ENCODE data around the gene RANBP1.
A peak's percentile ranks its signal among the peaks of the same experiment; 100 is the strongest.

The RANBP1 gene

DNA sequence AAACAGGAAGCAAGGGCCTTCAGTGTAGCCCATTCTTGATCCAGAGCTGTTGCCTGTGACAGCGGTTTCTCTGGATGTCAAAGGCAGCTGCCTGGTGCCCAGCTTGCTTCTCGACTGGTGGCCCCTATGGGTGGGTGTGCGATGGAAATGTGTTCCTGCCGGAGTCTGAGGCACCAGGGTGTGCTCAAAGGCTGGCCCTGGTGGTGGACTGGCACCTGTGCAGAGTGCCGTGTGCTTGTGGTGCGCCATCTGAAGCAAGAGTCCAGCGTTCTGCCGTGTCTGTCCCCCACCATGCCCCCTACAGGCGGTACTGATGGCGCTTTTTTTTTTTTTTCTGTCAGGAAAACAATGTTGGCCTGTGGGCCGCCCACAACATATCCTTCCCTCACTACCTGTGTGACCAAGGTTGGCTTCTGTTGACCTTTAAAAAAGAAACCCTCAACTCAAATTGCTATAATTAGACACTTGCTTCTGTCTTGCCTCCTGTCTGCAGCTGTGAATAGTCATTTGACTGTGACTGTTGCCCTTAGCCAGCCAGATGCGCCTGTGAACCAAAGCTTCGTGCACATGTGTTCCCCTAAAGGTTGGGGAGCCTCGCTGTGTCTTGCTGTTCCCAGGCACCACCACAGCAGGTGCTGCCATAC lies 4.7 kb upstream of the RANBP1 start:
- Histone ChIP-seq H3K27me3 (ENCODE audit: low read depth, low read length) (no peaks in the 10 kb centered on the region), H3K36me3 (ENCODE audit: control insufficient read depth in 1 of 2, insufficient read depth in 2 of 2, low read length in 2 of 2) (peaks cover 33 to 88% of the 10 kb centered on the region in 2 donors), H3K4me3 (ENCODE audit: low read depth in 1 of 2, low read length in 2 of 2) (no peak overlapping the region), H3K4me1 (ENCODE audit: control insufficient read depth in 1 of 2, insufficient read depth in 2 of 2, low read length in 2 of 2) (peaks cover 0 to 10% of the 10 kb centered on the region in 2 donors), H3K27ac (ENCODE audit: low read length) (no peak overlapping the region), H3K9me3 (ENCODE audit: control insufficient read depth in 1 of 2, low read length in 2 of 2) (no peaks in the 10 kb centered on the region)

DNA sequence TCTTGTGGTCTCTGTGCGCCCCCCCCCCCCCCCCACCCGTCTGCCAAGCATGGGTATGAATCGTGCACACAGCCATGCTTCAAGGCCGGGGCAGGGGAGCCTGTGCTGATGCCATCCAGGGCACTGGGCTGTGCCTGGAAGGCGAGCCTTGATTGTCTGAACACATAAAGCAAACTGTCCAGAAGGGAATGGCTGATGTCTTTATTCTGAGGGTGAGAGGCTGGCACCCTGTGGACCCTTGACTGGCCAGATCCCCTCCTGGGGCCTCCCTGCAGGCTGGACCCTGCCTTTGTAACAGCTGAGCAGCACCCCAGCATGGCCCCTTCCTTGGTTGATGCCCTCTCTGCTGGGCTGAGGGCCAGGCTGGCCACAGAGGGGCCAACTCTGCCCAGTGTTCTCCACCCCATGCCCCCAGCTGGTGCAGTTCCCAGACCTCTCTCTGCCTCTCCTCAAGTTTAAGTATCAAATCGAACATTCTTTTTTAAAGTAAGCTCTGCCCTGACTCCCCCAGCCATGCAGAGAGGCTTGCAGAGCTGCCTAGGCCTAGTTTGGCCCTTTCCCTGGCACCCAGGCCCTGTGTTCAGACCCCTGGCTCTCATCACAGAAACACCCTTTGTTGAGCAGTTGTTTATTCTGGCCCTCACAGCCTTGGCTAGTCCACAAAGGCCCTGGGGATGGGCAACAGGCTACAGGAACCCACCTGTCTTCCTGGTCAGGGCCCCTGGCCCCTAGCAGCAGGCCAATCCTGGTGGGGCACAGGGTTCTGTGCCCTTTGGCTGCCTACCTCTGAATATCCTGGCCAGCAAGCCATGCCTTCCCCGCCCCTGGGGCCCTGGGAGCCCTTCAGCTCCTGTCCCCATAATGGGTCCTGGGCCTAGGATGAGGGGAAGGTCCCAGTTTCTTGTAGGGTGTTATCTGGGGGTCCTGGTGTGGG lies 3.9 kb upstream of the RANBP1 start:
- Histone ChIP-seq H3K27ac (ENCODE audit: low read length) (no peak overlapping the region), H3K9me3 (ENCODE audit: control insufficient read depth in 1 of 2, low read length in 2 of 2) (no peaks in the 10 kb centered on the region), H3K4me1 (ENCODE audit: control insufficient read depth in 1 of 2, insufficient read depth in 2 of 2, low read length in 2 of 2) (peaks cover 0 to 14% of the 10 kb centered on the region in 2 donors), H3K27me3 (ENCODE audit: low read depth, low read length) (no peaks in the 10 kb centered on the region), H3K36me3 (ENCODE audit: control insufficient read depth in 1 of 2, insufficient read depth in 2 of 2, low read length in 2 of 2) (peaks cover 25 to 80% of the 10 kb centered on the region in 2 donors), H3K4me3 (ENCODE audit: low read depth in 1 of 2, low read length in 2 of 2) (no peak overlapping the region)

DNA sequence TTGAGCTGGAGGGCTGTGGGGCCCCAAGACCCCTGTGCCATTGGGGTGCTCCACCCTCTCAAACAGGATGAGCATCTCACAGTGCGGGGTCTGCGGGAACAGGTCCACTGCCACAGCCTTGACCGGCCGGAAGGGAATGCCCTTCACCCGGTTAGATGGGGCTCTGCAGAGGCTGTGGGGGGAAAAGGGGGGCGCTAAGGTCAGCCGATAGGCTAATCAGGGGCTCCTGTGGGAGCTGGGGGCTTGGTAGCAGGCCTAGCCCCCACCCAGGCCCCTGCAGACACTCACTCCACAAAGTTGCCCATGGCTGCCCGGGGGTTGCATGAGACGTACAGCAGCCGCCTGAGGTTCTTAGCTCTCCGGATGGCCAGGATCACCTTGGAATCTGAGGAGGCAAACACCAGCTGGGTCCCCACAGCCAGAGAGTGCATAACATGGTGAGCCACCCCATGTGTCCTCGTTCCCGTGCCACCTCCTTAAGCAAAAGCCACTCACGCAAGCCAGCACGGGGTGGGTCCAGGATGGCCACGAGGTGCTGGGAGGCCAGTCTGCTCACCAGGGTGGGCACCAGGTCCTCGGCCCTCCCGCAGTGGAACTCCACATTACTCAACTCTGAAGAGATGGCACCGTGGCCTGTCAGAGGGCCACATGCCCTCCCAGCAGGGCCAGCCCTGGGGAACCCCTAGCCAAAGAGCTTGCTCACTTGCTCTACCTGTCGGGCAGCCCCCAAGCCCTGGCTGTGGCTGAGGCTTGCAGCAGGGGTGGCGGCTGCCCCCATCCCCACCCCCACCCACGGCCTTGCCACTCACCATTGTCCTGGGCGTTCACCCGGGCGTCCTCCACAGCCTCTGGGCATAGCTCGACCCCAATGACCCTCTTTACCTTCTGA lies 3.0 kb upstream of the RANBP1 start:
- no peak overlapping the region for H3K27ac ChIP-seq (ENCODE audit: low read length)
- H3K36me3 ChIP-seq (ENCODE audit: control insufficient read depth in 1 of 2, insufficient read depth in 2 of 2, low read length in 2 of 2): peaks cover 16 to 71% of the 10 kb centered on the region in 2 donors
- H3K4me3 ChIP-seq (ENCODE audit: low read depth in 1 of 2, low read length in 2 of 2): no peak overlapping the region
- peaks cover 0 to 16% of the 10 kb centered on the region in 2 donors for H3K4me1 ChIP-seq (ENCODE audit: control insufficient read depth in 1 of 2, insufficient read depth in 2 of 2, low read length in 2 of 2)
- H3K27me3 ChIP-seq (ENCODE audit: low read depth, low read length): no peaks in the 10 kb centered on the region
- no peaks in the 10 kb centered on the region for H3K9me3 ChIP-seq (ENCODE audit: control insufficient read depth in 1 of 2, low read length in 2 of 2)

DNA sequence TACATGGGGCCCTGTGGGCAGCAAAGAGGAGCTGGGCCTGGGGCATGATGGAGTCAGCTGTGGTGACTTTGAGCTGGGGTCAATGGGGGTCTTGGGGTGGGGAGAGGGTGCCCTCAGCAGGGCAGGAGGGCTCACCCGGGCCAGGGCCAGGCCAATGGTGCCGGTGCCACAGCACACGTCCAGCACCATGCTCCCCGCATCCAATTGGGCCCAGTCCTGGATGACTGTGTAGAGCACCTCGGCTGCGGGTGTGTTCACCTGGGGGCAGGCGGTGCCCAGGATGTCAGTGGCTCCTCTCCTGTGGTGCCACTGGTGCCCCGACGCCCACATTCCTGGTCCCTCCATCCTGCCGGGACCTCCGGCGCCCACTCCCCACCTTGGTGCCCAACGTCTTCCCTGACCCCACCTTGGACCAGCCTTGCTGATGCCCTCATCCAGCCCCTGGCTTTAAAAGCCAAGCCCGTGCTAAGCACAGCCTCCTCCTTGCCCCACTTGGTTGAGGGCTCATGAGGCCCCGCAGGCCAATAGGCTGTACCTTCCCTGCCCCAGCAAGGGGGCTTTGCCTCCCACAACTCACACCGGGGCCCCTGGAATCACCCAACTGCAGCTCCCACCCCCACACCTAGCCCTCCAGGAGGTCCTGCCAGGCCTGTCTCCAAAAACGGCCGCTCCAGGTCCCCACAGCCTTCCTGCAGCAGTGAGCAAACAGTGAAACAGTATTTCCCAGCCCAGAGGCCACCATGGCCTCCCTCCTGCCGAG lies 2.2 kb upstream of the RANBP1 start:
- Histone ChIP-seq H3K27ac (ENCODE audit: low read length) (no peak overlapping the region), H3K4me3 (ENCODE audit: low read depth in 1 of 2, low read length in 2 of 2) (no peak overlapping the region), H3K9me3 (ENCODE audit: control insufficient read depth in 1 of 2, low read length in 2 of 2) (no peaks in the 10 kb centered on the region), H3K36me3 (ENCODE audit: control insufficient read depth in 1 of 2, insufficient read depth in 2 of 2, low read length in 2 of 2) (peaks cover 8 to 62% of the 10 kb centered on the region in 2 donors), H3K4me1 (ENCODE audit: control insufficient read depth in 1 of 2, insufficient read depth in 2 of 2, low read length in 2 of 2) (peaks cover 6 to 24% of the 10 kb centered on the region in 2 donors), H3K27me3 (ENCODE audit: low read depth, low read length) (no peaks in the 10 kb centered on the region)

DNA sequence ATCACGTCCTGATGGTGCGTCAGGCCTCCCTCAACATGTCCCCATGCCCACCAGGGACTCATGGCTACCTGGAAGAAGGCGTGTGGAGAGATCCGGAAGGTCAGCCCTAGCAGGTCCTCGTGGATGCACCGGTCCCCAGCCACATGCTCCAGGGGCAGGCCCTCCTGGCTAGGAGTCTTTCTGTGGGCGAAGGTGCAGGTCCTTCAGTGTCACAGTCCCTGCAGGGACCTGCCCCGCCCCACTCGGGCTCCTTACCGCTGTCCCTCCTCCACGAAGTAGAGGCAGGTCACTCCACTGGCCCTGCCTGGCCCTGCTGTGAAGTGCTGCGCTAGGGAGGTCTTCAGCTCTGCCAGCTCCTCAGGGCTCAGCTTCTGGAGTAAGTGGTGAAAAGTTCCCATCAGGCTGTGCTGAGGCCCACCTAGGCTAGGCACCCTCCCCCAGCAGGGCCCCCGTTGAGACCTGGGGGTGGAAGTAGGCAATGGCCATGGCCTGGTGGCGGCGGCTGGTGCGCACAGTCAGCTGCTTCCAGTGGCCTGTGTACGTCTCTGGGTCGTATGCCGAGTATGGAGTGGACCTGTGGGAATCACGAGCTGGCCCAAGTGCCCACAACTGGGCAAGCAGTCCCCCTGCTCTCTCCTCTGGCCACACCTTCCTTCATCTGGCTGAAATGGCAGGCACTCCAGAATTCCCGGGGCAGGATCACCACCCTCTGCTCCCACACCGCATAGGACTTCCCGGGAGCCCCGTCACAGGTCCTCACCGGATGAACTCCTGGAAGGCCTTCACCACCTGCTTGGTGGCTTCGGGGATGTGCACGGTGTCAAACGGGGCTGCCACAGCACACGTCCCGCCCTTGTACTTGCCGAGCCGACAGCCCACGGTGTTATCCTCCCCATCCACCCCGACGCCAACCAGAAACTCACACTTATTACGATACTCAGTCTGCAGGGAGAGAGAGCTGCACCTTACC lies 1.1 kb upstream of the RANBP1 start:
- Histone ChIP-seq H3K36me3 (ENCODE audit: control insufficient read depth in 1 of 2, insufficient read depth in 2 of 2, low read length in 2 of 2) (peaks cover 4 to 59% of the 10 kb centered on the region in 2 donors), H3K4me3 (ENCODE audit: low read depth in 1 of 2, low read length in 2 of 2) (no peak overlapping the region), H3K27me3 (ENCODE audit: low read depth, low read length) (no peaks in the 10 kb centered on the region), H3K9me3 (ENCODE audit: control insufficient read depth in 1 of 2, low read length in 2 of 2) (no peaks in the 10 kb centered on the region), H3K4me1 (ENCODE audit: control insufficient read depth in 1 of 2, insufficient read depth in 2 of 2, low read length in 2 of 2) (peaks cover 6 to 33% of the 10 kb centered on the region in 2 donors), H3K27ac (ENCODE audit: low read length) (no peak overlapping the region)

DNA sequence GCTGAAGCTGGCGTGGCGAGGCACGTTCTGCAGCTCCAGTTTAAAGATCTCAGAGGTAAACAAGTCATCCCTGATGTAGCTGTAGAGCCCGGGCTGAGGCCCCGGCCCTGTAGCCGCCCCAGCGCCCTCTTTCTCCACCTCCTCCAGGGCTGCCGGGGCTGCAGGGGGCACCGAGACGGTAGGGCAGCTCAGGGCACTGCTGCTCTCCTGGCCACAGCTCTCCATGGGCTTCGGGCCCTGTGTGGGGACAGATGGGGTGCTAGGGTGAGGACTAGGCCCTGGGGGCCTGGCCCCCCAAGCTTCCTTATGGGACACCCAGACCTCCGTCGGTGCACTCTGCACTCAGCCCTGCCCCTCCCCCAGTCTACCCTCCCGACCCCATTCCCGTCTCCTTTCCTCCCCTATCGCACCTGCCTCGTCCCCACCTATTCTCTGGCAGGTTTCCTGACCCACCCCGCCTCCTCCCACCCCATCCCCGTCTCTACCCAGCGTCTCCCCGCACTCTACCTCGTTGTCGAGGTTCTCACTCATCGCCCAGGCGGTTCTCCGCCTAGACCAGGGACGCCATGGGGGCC lies 559 bp downstream of the RANBP1 start:
- H3K27me3 ChIP-seq (ENCODE audit: low read depth, low read length): no peaks in the 10 kb centered on the region
- H3K36me3 ChIP-seq (ENCODE audit: control insufficient read depth in 1 of 2, insufficient read depth in 2 of 2, low read length in 2 of 2): peaks cover 8 to 57% of the 10 kb centered on the region in 2 donors
- H3K4me1 ChIP-seq (ENCODE audit: control insufficient read depth in 1 of 2, insufficient read depth in 2 of 2, low read length in 2 of 2): peaks cover 6 to 45% of the 10 kb centered on the region in 2 donors
- H3K27ac ChIP-seq (ENCODE audit: low read length): peak overlapping the region; percentile 82
- H3K4me3 ChIP-seq (ENCODE audit: low read depth in 1 of 2, low read length in 2 of 2): peak overlapping the region; percentile 76 to 94
- no peaks in the 10 kb centered on the region for H3K9me3 ChIP-seq (ENCODE audit: control insufficient read depth in 1 of 2, low read length in 2 of 2)

DNA sequence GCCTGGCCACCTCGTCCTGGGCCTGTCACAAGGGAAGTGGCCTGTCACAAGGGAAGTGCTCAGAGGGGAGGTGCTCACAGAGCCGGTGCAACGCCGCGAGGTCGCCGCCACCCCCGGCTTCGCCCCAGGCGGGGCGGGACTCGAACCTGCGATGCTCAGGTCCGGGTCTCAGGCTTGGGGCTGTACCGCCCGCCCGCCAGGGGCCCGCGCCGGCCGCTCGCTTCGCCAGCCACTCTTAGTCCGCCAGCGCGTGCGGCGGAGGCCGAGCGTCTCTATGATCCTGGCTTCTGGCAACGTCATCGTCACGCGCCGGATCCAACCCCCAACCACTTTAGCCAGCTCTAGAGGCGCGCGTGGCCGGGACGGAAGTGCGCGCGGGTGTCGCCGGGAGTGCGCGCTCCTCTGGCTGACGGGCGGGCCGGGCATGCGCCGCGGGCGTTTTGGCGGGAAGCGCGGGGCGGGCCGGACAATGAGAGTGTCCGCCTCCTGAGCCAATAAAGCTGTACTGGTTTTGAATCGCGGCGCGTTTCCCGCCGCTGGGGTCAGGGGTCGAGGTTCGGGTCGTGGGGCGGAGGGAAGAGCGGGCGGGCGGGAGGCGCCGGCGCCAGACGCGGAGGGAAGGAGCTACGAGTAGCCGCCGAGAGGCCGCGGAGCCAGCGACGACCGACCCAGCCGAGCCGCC lies 1.2 kb downstream of the RANBP1 start, which contains the start of gene TRMT2A:
Gene TRMT2A, minus strand, starts transcription at position 276 of the 682 bp plus-strand sequence. CDS start 320 bp downstream, outside the sequence.
- peaks cover 8 to 59% of the 10 kb centered on the region in 2 donors for H3K36me3 ChIP-seq (ENCODE audit: control insufficient read depth in 1 of 2, insufficient read depth in 2 of 2, low read length in 2 of 2)
- H3K4me1 ChIP-seq (ENCODE audit: control insufficient read depth in 1 of 2, insufficient read depth in 2 of 2, low read length in 2 of 2): peaks cover 6 to 45% of the 10 kb centered on the region in 2 donors

DNA sequence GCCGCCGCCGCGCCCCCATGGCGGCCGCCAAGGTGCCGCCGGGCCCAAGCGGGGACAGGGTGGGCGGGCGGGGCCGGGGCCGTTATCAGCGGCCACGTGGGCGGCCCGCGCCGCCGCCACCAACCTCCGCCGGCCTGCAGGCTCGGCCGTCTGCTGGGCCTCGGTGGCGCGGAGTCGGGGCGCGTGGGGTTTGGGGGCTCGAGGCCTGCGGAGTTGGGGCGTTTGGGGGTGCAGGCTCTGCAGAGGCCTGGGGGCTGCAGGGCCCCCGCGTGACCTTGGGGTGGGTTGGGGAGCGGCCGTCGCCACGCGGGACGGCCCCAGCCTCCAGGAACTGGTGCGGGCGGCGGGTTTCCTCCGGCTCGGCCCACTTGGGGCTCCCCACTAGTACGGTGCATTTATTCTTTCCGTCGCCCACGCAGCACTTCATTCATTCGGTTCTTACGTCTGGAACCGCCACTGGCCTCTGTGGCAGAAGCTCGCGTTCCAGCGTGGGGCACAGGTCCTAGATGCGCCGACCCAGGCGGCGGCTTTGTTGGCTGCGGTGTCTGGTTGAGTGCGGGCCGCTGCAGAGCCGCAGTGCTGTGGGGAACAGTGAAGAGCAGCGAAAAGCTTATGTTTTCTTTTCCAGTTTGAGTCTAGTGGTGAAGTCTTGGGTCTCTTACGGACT lies 1.9 kb downstream of the RANBP1 start:
- Histone ChIP-seq H3K4me3 (ENCODE audit: low read depth in 1 of 2, low read length in 2 of 2) (peak overlapping the region; percentile 83 to 94), H3K4me1 (ENCODE audit: control insufficient read depth in 1 of 2, insufficient read depth in 2 of 2, low read length in 2 of 2) (peaks cover 6 to 45% of the 10 kb centered on the region in 2 donors), H3K27ac (ENCODE audit: low read length) (peak overlapping the region; percentile 58), H3K27me3 (ENCODE audit: low read depth, low read length) (no peaks in the 10 kb centered on the region), H3K9me3 (ENCODE audit: control insufficient read depth in 1 of 2, low read length in 2 of 2) (no peaks in the 10 kb centered on the region), H3K36me3 (ENCODE audit: control insufficient read depth in 1 of 2, insufficient read depth in 2 of 2, low read length in 2 of 2) (peaks cover 12 to 56% of the 10 kb centered on the region in 2 donors)

More for the DNA sequence above, 1.2 kb downstream of the RANBP1 start, which contains the start of gene TRMT2A:
- H3K27me3 ChIP-seq (ENCODE audit: low read depth, low read length): no peaks in the 10 kb centered on the region
- H3K27ac ChIP-seq (ENCODE audit: low read length): peak within 1 kb of the TSS; percentile 82
- H3K4me3 ChIP-seq (ENCODE audit: low read depth in 1 of 2, low read length in 2 of 2): peak within 1 kb of the TSS; percentile 83 to 94
- no peaks in the 10 kb centered on the region for H3K9me3 ChIP-seq (ENCODE audit: control insufficient read depth in 1 of 2, low read length in 2 of 2)
